ENCODE measurements around the gene GCLC. TPM values are rescaled to one million over a fixed set of nuclear protein-coding genes. Genes with fewer than 3 reads are reported as not detected.
"Not testable (repeated sequence)": the region's sequence is repeated elsewhere in the genome, so short reads cannot be mapped to it uniquely, and the experiment has no call there.

The GCLC gene
- total RNA-seq, 1 donor from 2014 or later, result 37.0 TPM

- no peaks in the 10 kb centered on the region for H3K9me3 ChIP-seq
- intact Hi-C loops (cut with DNase I), result no loop called here
- no peak for TF ChIP-seq CTCF (IDR thresholded peaks at IDR 0.05)
- H3K36me3 ChIP-seq, result no peaks in the 10 kb centered on the region
- H3K4me3 ChIP-seq, result no peak overlapping the region
- H3K27ac ChIP-seq, result no peak overlapping the region
- peaks cover 4% of the 10 kb centered on the region for H3K27me3 ChIP-seq (ENCODE audit: low read depth)
- H3K4me1 ChIP-seq, result peaks cover 23% of the 10 kb centered on the region
- DNase-seq, result no peak
- peak in 1 of 2 donors; percentile 65 for ATAC-seq
Observed at GRCh38 chr6:53487080-53487479, 57.8 kb downstream of the GCLC start.

GRCh38 chr6:53486679-53487078 is 58.2 kb downstream of the GCLC start:
- Histone ChIP-seq H3K4me1 (peaks cover 23% of the 10 kb centered on the region), H3K36me3 (no peaks in the 10 kb centered on the region), H3K4me3 (no peak overlapping the region), H3K9me3 (no peaks in the 10 kb centered on the region), H3K27me3 (ENCODE audit: low read depth) (peaks cover 4% of the 10 kb centered on the region), H3K27ac (no peak overlapping the region)
- ATAC-seq (no peak), DNase-seq (no peak)
- intact Hi-C loops (cut with DNase I), result no loop called here
- no peak for TF ChIP-seq CTCF (IDR thresholded peaks at IDR 0.05)

GRCh38 chr6:53484476-53485280 is 60.2 kb downstream of the GCLC start:
- H3K27ac ChIP-seq, result no peak overlapping the region
- H3K27me3 ChIP-seq (ENCODE audit: low read depth), result peaks cover 4% of the 10 kb centered on the region
- no peaks in the 10 kb centered on the region for H3K9me3 ChIP-seq
- H3K4me1 ChIP-seq, result peaks cover 23% of the 10 kb centered on the region
- TF ChIP-seq CTCF (IDR thresholded peaks at IDR 0.05), result peak; percentile 96
- ATAC-seq (peak; percentile 71 to 84), DNase-seq (no peak)
- no peaks in the 10 kb centered on the region for H3K36me3 ChIP-seq
- no peak overlapping the region for H3K4me3 ChIP-seq
- intact Hi-C loops (cut with DNase I), result loop anchor here (5.0 kb wide), 1 partner anchor 312 kb away; no protein-coding TSS in a partner anchor

GRCh38 chr6:53483423-53484353 is 61.2 kb downstream of the GCLC start:
- peaks cover 23% of the 10 kb centered on the region for H3K4me1 ChIP-seq
- peak overlapping the region; percentile 5 for H3K27ac ChIP-seq
- DNase-seq (no peak), ATAC-seq (peak; percentile 31 to 47)
- no peak for TF ChIP-seq CTCF (IDR thresholded peaks at IDR 0.05)
- H3K27me3 ChIP-seq (ENCODE audit: low read depth), result peaks cover 4% of the 10 kb centered on the region
- no peaks in the 10 kb centered on the region for H3K36me3 ChIP-seq
- no peaks in the 10 kb centered on the region for H3K9me3 ChIP-seq
- intact Hi-C loops (cut with DNase I), result loop anchor here (5.0 kb wide), 1 partner anchor 311 kb away; no protein-coding TSS in a partner anchor
- H3K4me3 ChIP-seq, result no peak overlapping the region

- no peaks in the 10 kb centered on the region for H3K9me3 ChIP-seq
- no peak overlapping the region for H3K27ac ChIP-seq
- intact Hi-C loops (cut with DNase I), result loop anchor here (5.0 kb wide), 1 partner anchor 309 kb away; no protein-coding TSS in a partner anchor
- H3K4me3 ChIP-seq, result no peak overlapping the region
- DNase-seq (no peak), ATAC-seq (peak in 1 of 2 donors; percentile 29)
- peaks cover 23% of the 10 kb centered on the region for H3K4me1 ChIP-seq
- H3K36me3 ChIP-seq, result no peaks in the 10 kb centered on the region
- H3K27me3 ChIP-seq (ENCODE audit: low read depth), result peaks cover 4% of the 10 kb centered on the region
- TF ChIP-seq CTCF (IDR thresholded peaks at IDR 0.05), result no peak
Observed at GRCh38 chr6:53481323-53481722, 63.6 kb downstream of the GCLC start.

- not testable (repeated sequence) for H3K27me3 ChIP-seq (ENCODE audit: low read depth); H3K4me3 ChIP-seq; DNase-seq; H3K27ac ChIP-seq; ATAC-seq; H3K36me3 ChIP-seq; H3K9me3 ChIP-seq
- H3K4me1 ChIP-seq, result peaks cover 23% of the 10 kb centered on the region
- intact Hi-C loops (cut with DNase I), result loop anchor here (5.0 kb wide), 1 partner anchor 308 kb away; no protein-coding TSS in a partner anchor
Observed at GRCh38 chr6:53480774-53481173, 64.1 kb downstream of the GCLC start.

Measured in lower lobe of right lung (tissue), 2 donors.